Spleen (tissue), 11 donors: ENCODE data around the gene TFF1. TPM values are rescaled to one million over a fixed set of nuclear protein-coding genes. Genes with fewer than 3 reads are reported as not detected.
A peak's percentile ranks its signal among the peaks of the same experiment; 100 is the strongest.

Experiments
- DNase-seq: peaks from one replicate; pipeline ENCODE4 v3.0.0-alpha.2; 2020
- H3K27ac ChIP-seq, 8 donors: fragments of 200-600 bp; sonication (generic) in 7 of 8; 1 replicate in 4 of 8; 2 replicates in 4 of 8; pipeline versions ENCODE4 v1.5.0 to v1.8.0; 2016 to 2021; ENCODE audit warnings: inconsistent platforms in 4 of 8, mild to moderate bottlenecking in 4 of 8, moderate library complexity in 1 of 8
- H3K27me3 ChIP-seq, 7 donors: fragments of 200-600 bp; sonication (generic) in 6 of 7; replicated peaks in 1 of 7; 1 replicate in 4 of 7; 2 replicates in 3 of 7; pipeline versions ENCODE4 v1.5.0 to v1.8.0; 2016 to 2021; ENCODE audit warnings: inconsistent platforms in 3 of 7, mild to moderate bottlenecking in 1 of 7
- H3K36me3 ChIP-seq, 6 donors: fragments of 200-600 bp; sonication (generic) in 5 of 6; 1 replicate in 4 of 6; 2 replicates in 2 of 6; pipeline versions ENCODE4 v1.5.0 to v1.8.0; 2016 to 2021; ENCODE audit warnings: inconsistent platforms in 2 of 6
- H3K4me1 ChIP-seq, 6 donors: fragments of 200-600 bp; sonication (generic) in 5 of 6; 1 replicate in 3 of 6; 2 replicates in 3 of 6; pipeline versions ENCODE4 v1.5.0 to v1.8.0; 2016 to 2021; ENCODE audit warnings: inconsistent platforms in 3 of 6
- H3K4me3 ChIP-seq, 8 donors: fragments of 200-600 bp; sonication (generic) in 7 of 8; 1 replicate in 4 of 8; 2 replicates in 4 of 8; pipeline versions ENCODE4 v1.5.0 to v1.8.0; 2016 to 2021; ENCODE audit warnings: inconsistent platforms in 4 of 8, mild to moderate bottlenecking in 4 of 8, moderate library complexity in 2 of 8
- H3K9me3 ChIP-seq, 8 donors: fragments of 200-600 bp; sonication (generic) in 7 of 8; 1 replicate in 4 of 8; 2 replicates in 4 of 8; pipeline versions ENCODE4 v1.5.0 to v1.8.0; 2016 to 2021; ENCODE audit warnings: inconsistent platforms in 4 of 8
- CTCF ChIP-seq, 11 experiments: fragments of 200-600 bp in 7 of 11; fragments of 450-650 bp in 4 of 11; sonication (generic) in 4 of 11; IDR thresholded peaks in 8 of 11; conservative IDR thresholded peaks in 3 of 11; 1 replicate in 7 of 11; 2 replicates in 4 of 11; pipeline versions ENCODE4 v1.4.0 to v1.8.0; 2016 to 2021; ENCODE audit warnings: antibody characterized with exemption in 11 of 11, inconsistent platforms in 4 of 11, mild to moderate bottlenecking in 1 of 11
- POLR2A ChIP-seq, 3 donors: fragments of 450-650 bp; IDR thresholded peaks; one replicate each; pipeline ENCODE4 v1.5.1; 2017; ENCODE audit warnings: antibody characterized with exemption in 3 of 3, mild to moderate bottlenecking in 1 of 3
- POLR2AphosphoS5 ChIP-seq, 3 donors: sonication (generic); formaldehyde crosslinking; IDR thresholded peaks; one replicate each; pipeline ENCODE4 v1.5.1; 2017; ENCODE audit warnings: antibody characterized with exemption in 3 of 3
- WGBS, 5 donors: extraction: QIAGEN DNeasy Blood & Tissue Kit in 3 of 5; methylation state at CpG; one replicate each; pipeline versions ENCODE4 v1.1.5 to v1.1.7; 2013 to 2018; 5-methylcytosine and 5-hydroxymethylcytosine counted together
- intact Hi-C: fragments of 100-400 bp; cut with DNase I; formaldehyde crosslinking; loops from one replicate; pipeline ENCODE4 v1.15.0; 2023; ENCODE audit warnings: low total_unique reads
- polyA plus RNA-seq, 3 donors: library from polyadenylated mRNA; stranded (reverse); fragments of 200-250 nt; gene quantifications; one replicate each; pipeline ENCODE4 v1.2.1, GENCODE V29; 2013
- total RNA-seq, 7 donors: library from RNA; depleted of rRNA in 3 of 7; stranded (reverse); fragments of >200 nt in 3 of 7; fragmentation: NEBNext Ultra II Directional in 4 of 7; extraction: Animal tissue kit (Norgen Biotek cat#: 25700) in 4 of 7; gene quantifications; one replicate each; pipeline versions ENCODE4 v1.1.0 to v1.2.1, GENCODE V29; 2016 to 2021
- donor health status: healthy with polysubstance abuse.
- donor health status: DM: no; HTN: no; CAD: no; lungs with moderate emphysema.
- donor health status: DM: no; HTN: no; CAD: no.
- donor health status: Bipolar disorder and iron deficiency.
- donor health status: healthy.
- donor health status: DM: no; HTN: no; CAD: no.
- donor health status: DM: yes; HTN: yes; CAD: no.

Gene TFF1
- total and polyA plus RNA-seq, 10 donors: not detected

DNA sequence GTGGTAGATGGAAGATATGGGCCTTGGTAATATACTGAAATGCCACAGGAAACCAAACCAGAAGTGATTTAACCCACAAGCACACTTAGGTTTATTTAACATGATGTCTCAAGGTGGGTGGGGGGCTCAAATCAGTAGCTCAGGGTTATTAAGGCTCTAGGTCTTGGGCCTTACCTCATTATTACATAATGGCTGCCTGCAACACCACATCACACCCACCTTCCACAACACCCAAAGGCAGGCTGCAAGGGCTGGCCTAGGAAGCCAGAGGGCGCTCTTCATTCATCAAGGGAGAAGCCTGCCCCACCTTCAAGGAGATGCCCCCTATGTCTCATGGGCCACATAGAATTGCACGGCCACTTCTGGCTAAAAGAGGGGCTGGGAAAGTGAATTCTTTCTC is 6.0 kb downstream of the TFF1 start:
- H3K9me3 ChIP-seq: peaks cover 0 to 27% (median 22%) of the 10 kb centered on the region in 8 donors
- no peaks in the 10 kb centered on the region for H3K36me3 ChIP-seq
- H3K4me1 ChIP-seq: no peaks in the 10 kb centered on the region
- H3K27me3 ChIP-seq: peaks cover 0 to 73% (median 0%) of the 10 kb centered on the region in 7 donors
- intact Hi-C loops: no loop called here
- TF ChIP-seq POLR2AphosphoS5 (IDR thresholded peaks at IDR 0.05) (no peak), CTCF (IDR thresholded peaks at IDR 0.05 in 8 of 11, conservative IDR thresholded peaks at IDR 0.05 in 3 of 11) (peak in 1 of 11 experiments; percentile 17), POLR2A (IDR thresholded peaks at IDR 0.05) (no peak)
- 58 to 77% (median 65%) methylated on average over 2 of the region's 2 CpGs for WGBS, 5 donors
- H3K4me3 ChIP-seq: no peak overlapping the region
- no peak overlapping the region for H3K27ac ChIP-seq
- DNase-seq: peak; percentile 31

- Histone ChIP-seq H3K9me3 (peaks cover 0 to 41% (median 35%) of the 10 kb centered on the region in 8 donors), H3K4me3 (no peak overlapping the region), H3K27ac (no peak overlapping the region), H3K27me3 (peaks cover 0 to 59% (median 0%) of the 10 kb centered on the region in 7 donors), H3K4me1 (no peaks in the 10 kb centered on the region), H3K36me3 (no peaks in the 10 kb centered on the region)
- DNase-seq: peak; percentile 16
- intact Hi-C loops: no loop called here
- 83 to 92% (median 89%) methylated on average over 13 of the region's 13 CpGs for WGBS, 5 donors
- TF ChIP-seq POLR2A (IDR thresholded peaks at IDR 0.05) (no peak), CTCF (IDR thresholded peaks at IDR 0.05 in 8 of 11, conservative IDR thresholded peaks at IDR 0.05 in 3 of 11) (no peak), POLR2AphosphoS5 (IDR thresholded peaks at IDR 0.05) (no peak)
Measured at GRCh38 chr21:42358937-42359336, 7.4 kb downstream of the TFF1 start.

DNA sequence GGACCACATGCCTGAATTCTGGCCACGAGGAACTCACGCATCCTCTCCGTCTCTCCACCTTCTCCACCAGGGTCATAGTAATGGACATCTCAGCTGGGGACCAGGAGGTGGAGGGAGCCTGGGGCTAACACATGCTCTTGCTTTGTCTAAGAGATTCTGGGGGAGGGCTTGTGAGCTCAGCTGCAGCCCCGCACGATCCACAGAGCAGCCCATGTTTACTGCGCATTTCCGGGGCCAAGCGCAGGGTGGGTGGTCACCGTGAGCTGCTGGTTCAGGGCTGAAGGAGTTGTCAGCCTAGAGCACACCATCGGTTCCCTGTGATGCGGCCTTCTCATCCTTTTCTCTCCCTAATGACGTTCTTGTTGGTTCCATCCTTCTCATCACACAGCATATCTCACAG is 8.1 kb downstream of the TFF1 start:
- H3K27ac ChIP-seq: no peak overlapping the region
- peaks cover 0 to 54% (median 0%) of the 10 kb centered on the region in 7 donors for H3K27me3 ChIP-seq
- WGBS, 5 donors: 85 to 97% (median 94%) methylated on average over 12 of the region's 12 CpGs
- TF ChIP-seq CTCF (IDR thresholded peaks at IDR 0.05 in 8 of 11, conservative IDR thresholded peaks at IDR 0.05 in 3 of 11) (no peak), POLR2A (IDR thresholded peaks at IDR 0.05) (no peak), POLR2AphosphoS5 (IDR thresholded peaks at IDR 0.05) (no peak)
- DNase-seq: peak; percentile 36
- intact Hi-C loops: no loop called here
- H3K4me1 ChIP-seq: no peaks in the 10 kb centered on the region
- H3K36me3 ChIP-seq: no peaks in the 10 kb centered on the region
- H3K9me3 ChIP-seq: peaks cover 0 to 47% (median 37%) of the 10 kb centered on the region in 8 donors
- H3K4me3 ChIP-seq: no peak overlapping the region

- TF ChIP-seq POLR2AphosphoS5 (IDR thresholded peaks at IDR 0.05) (no peak), CTCF (IDR thresholded peaks at IDR 0.05 in 8 of 11, conservative IDR thresholded peaks at IDR 0.05 in 3 of 11) (no peak), POLR2A (IDR thresholded peaks at IDR 0.05) (no peak)
- intact Hi-C loops: no loop called here
- H3K36me3 ChIP-seq: no peaks in the 10 kb centered on the region
- no peaks in the 10 kb centered on the region for H3K4me1 ChIP-seq
- 63 to 76% (median 70%) methylated on average over 3 of the region's 3 CpGs for WGBS, 5 donors
- H3K27me3 ChIP-seq: peaks cover 0 to 44% (median 0%) of the 10 kb centered on the region in 7 donors
- peaks cover 0 to 47% (median 37%) of the 10 kb centered on the region in 8 donors for H3K9me3 ChIP-seq
- H3K4me3 ChIP-seq: no peak overlapping the region
- no peak overlapping the region for H3K27ac ChIP-seq
- DNase-seq: no peak
Measured at GRCh38 chr21:42357307-42357706, 9.0 kb downstream of the TFF1 start.
